ENCODE measurements around the gene TMPRSS13.

Gene TMPRSS13

DNA sequence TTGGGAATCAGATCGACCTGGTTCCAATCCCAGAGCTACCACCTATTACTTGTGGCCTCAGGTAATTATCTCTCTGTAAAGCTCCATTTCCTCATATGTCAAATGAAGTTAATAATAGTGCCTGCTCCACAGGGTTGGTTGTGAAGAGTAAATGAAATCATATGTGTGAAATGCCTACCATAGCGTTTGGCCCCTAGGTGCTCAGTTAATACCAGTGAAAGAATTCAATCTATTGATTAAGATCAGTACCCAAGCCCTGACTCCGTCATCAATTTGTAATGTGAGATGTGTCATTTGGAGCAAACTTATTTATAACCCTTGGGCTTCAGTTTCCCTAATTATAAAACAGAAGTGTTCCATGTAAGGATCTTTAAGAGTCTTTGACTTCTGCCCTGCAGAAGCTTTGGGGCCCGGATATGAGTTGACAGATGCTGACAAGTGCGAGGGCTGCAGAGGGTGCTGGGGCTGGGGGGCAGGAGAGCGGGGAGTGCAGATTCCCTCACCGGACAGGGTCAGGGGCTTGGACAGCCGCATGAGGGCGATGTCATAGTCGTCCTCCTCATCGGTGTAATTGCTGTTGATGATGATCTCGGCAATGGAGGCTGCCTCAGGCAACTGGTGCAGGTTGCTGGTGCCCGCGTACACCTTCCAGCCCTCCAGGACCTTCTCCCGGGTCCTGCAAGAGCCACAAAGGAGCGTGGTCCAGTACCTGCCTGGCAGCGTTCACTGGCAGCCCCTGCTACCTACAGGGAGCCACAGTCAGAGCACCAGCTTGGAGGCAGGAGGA lies 20.9 kb downstream of the TMPRSS13 start:
- no peak overlapping the region for H3K4me3 ChIP-seq (ENCODE audit: low read length)
- TF ChIP-seq ZNF274 (IDR thresholded peaks at IDR 0.05; ENCODE audit: low read depth, low read length) = no peak

DNA sequence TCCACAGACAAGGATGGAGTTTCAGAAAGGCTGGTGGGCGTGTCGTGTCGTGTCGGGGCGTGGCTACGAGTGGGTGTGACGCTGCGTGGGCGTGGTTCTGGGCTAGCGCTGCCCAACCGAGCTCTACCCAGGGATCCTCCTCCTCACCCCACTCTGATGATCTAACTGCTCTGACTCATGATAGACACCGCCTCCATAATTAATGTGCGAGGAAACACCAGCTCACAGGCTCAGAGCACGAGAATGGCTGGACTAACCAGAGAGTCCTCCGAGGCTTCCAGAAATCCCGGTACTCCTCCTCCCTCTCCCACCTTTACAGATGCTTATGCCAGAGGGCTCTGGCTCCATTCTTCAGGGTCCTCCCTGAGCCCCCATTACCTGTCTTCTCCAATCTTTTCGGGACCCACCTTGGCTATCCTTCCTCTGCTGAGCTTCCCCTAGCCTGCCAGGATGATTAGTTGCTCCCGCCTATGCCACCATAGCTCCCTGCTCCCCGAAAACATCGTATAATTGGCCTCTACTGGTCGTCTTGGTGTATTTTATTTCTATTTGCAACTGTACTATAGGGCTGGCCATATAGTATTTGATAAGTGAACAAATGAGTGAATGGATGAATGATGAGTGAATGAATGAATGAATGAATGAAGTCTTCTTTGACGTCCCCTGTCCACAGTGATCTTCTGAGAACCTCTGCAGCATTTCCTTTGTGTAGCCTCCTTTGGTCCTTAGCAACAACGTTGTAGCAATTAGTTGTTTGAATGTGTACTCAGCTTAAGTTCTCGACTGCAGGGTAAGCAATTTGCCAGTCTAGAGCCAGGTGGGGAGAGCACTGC lies 21.7 kb downstream of the TMPRSS13 start:
- no peak overlapping the region for H3K4me3 ChIP-seq (ENCODE audit: low read length)
- TF ChIP-seq ZNF274 (IDR thresholded peaks at IDR 0.05; ENCODE audit: low read depth, low read length) = no peak

DNA sequence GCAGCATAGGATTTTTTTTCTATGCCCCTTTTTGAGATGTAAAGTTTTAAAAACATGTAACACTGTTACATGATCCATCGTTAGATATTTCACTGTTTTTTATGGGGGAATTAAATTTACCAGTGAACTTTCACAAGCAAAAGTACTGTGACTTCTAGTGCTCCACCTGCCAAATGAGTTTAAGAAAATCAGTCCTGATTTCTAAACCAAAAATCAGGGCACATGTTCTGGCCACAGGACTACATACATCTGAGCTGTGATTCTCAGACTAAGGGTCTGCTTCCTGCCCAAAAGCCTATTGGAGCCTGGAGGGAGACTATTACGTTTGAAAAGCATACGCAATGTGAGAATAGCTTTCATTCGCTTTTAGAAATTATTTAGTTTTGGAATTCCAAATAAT lies 22.5 kb downstream of the TMPRSS13 start:
- no peak for TF ChIP-seq ZNF274 (IDR thresholded peaks at IDR 0.05; ENCODE audit: low read depth, low read length)
- no peak overlapping the region for H3K4me3 ChIP-seq (ENCODE audit: low read length)

DNA sequence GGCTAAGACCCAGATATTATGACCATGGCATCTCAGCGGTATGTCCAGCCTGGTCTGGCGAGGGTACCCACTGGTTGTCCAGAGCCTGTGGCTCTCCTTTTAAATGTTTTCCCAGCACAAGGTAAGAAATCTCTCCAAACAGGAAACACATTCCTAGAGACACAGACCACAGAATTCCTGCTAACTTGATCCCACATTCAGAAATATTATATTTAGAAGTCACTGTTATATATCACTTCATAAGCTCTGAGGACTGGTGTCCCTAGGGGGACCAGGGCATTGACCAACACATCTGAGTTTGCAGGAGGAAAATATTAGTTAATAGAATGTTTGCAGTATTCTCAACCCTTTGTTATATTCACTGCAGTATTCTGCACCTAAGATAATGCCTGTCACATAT lies 23.1 kb downstream of the TMPRSS13 start:
- H3K4me3 ChIP-seq (ENCODE audit: low read length) = no peak overlapping the region
- TF ChIP-seq ZNF274 (IDR thresholded peaks at IDR 0.05; ENCODE audit: low read depth, low read length) = no peak

DNA sequence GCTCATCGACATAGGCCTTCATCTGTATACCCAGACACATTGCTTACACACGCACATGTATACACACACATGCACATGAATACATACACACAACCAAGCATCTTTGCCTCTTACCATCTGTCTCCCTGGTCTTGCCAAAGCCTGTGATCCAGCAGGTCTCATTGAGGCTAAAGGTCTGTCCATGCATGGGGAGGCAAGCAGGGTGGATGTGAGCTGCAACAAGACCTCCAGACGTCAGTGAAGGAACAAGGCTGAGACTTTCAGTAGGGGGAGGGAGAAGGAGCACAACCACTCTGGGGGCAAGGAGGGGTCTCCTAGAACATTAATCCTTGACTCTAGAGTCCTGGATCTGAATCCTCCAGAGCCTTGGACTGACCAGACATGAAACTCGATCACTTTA lies 23.7 kb downstream of the TMPRSS13 start:
- H3K4me3 ChIP-seq (ENCODE audit: low read length) = no peak overlapping the region
- no peak for TF ChIP-seq ZNF274 (IDR thresholded peaks at IDR 0.05; ENCODE audit: low read depth, low read length)

DNA sequence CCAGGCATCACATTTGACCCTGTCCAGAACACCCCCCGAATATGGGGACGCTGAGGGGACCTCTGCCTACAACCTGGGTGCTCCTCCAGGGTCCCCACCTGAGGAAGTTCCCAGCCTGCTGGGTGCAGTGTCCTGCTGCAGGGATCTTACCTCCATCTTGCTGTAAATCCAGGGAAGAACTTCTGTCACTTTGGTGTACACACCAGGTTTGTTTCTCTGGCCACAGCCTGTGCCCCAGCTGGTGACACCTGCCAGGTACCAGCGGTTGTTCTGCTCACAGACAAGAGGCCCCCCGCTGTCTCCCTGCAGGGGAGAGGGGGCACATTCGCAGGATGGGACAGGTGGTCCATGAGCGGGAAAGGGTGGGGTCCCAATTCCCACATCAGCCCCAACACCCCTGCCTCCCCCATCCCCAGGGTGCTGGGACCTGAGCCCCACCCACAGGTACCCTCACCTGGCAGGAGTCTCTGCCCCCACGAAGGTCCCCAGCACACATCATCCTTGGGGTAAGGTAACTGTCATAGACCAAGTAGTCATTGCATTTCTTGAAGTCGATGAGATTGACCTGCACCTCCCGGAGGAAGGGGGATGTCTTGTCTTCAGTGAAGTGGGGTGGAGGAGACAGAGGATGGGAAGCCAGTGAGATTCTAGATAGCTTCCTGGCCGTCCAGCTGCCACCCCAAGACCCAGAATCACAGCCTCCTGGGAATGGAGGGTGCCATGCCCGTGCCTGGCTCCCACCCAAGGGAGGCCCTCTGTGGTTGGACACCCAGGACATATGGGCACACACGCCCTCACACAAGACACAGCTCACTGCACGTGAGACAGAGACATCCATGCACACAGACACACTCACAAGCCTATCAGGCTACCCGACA lies 25.5 kb downstream of the TMPRSS13 start:
- H3K4me3 ChIP-seq (ENCODE audit: low read length) = no peak overlapping the region
- TF ChIP-seq ZNF274 (IDR thresholded peaks at IDR 0.05; ENCODE audit: low read depth, low read length) = no peak

DNA sequence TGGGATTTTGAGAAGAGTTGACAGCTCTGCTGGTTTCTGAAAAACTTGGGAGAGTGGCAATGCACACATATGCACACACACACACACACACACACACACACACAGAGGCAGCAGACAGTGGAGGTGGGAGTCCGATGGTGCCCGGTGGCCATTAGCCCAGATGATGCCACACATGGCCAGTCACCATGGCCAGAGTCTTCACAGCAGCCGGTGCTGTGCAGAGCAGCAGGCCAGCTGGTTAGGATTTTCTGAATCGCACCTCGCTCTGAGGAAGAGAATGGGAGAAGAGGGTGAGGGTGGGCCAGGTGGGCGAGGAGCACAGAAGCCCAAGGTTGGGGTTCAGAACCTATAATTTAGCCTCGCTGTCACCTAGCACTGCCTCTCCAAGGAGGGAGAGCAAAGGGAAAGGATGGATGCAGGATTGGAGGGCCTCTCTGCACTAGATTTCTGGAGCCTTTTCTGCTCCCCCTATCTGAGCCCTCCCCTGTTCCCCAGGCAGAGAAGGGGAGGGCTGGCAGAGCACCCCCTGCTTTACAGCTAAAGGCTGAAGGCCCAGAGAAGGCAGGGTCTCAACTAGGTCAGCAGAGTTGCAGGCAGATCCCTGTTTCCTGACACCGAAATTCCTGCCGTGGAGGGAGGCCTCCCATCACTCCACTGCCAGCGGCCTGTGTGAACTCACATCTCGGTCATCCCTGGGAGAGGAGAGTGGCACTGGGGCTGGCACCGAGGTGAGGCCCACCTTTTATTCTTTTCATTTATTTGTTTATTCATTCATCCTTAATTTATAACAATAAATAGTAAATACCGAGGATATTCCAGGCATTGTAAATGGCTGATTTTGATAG lies 27.0 kb downstream of the TMPRSS13 start:
- TF ChIP-seq ZNF274 (IDR thresholded peaks at IDR 0.05; ENCODE audit: low read depth, low read length) = no peak
- no peak overlapping the region for H3K4me3 ChIP-seq (ENCODE audit: low read length)

DNA sequence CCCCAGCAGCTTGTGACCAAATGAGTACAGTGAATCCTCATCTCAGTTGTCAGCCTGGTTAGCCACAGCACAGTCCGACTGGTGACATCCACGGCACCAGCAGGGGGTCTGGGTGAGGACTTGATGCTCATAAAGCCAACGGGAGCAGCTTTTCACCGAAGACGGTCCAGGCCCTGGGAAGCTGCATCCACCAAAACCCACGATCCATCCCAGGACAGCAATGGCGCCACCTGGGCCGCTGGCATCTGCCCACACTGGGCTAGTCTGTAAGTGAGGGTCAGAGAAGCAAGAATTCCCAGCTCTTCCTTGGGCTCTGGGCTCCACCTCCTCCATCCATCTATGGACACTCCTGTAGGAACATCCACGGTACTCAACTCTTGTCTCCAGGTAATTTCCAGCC lies 27.6 kb downstream of the TMPRSS13 start:
- TF ChIP-seq ZNF274 (IDR thresholded peaks at IDR 0.05; ENCODE audit: low read depth, low read length) = no peak
- no peak overlapping the region for H3K4me3 ChIP-seq (ENCODE audit: low read length)

DNA sequence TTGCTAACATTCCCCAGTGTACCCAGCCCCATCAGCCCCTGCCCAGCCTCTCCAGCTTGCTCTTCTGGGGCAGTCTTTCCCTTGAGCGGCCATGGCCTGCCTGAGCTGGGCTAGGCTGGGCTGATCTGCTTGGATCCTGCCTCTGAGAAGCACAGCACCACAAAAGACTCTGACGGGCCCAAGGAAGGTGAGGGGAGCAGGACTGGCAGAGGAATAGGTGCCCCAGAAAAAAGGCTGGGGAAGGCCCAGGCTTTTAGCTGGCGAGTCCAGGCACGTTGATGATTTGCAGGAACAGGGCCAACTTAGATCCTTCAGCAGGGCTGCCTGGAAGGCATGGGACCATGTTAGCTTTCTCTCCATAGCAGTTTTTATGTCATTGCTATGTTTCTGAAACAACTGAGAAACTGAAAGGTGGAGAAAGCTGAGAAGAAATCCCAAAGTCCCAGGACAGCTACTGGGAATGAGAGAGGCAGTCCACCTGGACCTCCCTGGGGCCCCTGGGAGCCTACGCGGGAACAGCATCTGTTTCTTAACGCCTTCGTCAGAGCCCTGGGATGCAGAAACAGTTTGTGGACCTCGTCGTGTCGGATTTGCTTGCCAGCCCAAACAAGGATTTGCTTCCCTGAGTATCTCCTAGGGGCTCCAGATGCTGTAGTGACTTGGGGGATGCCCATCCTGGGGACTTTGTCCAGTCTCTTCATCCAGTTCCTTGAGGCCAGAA lies 28.3 kb downstream of the TMPRSS13 start:
- no peak for TF ChIP-seq ZNF274 (IDR thresholded peaks at IDR 0.05; ENCODE audit: low read depth, low read length)
- H3K4me3 ChIP-seq (ENCODE audit: low read length) = no peak overlapping the region

DNA sequence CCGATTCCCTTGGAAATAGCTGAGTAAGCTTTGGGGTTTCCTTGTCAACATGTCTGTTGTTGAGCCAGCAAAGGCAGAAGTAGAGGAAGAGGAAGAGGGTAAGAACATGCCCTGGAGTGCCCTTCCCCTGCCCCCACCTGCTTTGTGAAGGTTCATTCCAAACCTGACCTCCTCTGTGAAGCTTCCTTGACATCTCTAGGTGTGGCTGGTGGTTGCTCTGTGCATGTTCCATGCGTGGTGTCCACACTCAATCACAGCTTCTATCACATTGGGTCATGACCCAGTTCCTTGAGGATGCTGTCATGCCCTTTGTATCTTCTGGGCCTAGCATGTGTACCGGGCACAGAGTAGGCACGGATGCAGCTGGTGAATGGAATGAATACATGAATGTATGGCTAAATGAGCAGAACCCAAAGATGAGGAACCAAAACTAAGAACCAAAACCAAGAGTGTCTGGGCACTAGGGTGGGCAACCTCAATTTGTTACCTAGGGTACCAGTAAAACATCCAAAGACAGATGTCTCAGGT lies 29.0 kb downstream of the TMPRSS13 start:
- TF ChIP-seq ZNF274 (IDR thresholded peaks at IDR 0.05; ENCODE audit: low read depth, low read length) = no peak
- H3K4me3 ChIP-seq (ENCODE audit: low read length) = no peak overlapping the region

DNA sequence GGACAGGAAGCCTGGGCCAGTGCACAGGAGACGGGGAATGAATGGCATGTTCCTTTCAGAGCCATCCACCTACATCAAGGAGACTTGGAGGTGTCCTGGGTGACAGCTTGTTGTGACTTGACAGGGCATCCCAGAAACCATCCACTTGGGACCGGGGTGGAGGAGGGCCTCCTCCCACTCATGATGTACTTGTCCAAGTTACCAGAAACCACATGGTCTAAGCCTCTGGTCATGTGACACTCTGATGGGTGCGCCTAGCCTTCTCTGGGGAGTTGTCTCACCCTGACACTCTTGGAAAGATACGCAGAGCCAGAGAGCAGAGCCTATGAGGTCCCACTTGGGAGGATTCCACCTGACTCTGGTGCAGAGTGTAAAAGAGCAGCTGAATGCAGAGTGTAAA lies 31.1 kb downstream of the TMPRSS13 start:
- H3K4me3 ChIP-seq (ENCODE audit: low read length) = no peak overlapping the region
- TF ChIP-seq ZNF274 (IDR thresholded peaks at IDR 0.05; ENCODE audit: low read depth, low read length) = no peak

DNA sequence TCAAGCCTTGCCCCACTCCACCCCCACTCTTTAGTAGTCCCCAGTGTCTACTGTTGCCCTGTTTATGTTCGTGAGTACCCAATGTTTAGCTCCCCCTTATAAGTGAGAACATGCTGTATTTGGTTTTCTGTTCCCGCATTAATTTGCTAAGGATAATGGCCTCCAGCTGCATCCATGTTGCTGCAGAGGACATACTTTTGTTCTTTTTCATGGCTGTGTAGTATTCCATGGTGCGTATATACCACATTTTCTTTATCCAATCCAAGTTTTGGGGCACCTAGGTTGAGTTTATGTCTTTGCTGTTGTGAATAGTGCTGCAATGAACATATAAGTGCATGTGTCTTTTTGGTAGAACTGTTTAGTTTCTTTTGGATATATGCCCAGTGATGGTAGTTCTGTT lies 36.6 kb downstream of the TMPRSS13 start:
- H3K4me3 ChIP-seq (ENCODE audit: low read length) = no peak overlapping the region
- no peak for TF ChIP-seq ZNF274 (IDR thresholded peaks at IDR 0.05; ENCODE audit: low read depth, low read length)

DNA sequence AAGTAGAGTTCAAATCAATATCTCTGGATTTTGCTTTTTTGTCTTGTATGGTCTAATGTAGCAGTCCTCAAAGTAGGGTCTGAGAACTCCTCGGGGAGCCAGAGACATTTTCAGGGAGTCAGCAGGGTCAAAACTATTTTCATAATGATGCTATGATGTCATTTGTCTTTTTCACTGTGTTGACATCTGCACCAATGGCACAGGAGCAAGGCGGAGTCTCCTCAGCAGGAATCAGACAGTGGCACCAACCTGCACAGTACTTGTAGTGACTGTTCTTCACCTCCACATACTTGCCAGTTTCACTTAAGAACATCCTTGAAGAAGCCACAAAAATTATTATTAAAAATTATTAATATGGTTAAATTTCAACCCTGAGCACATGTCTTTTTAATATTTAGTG lies 37.8 kb downstream of the TMPRSS13 start:
- no peak overlapping the region for H3K4me3 ChIP-seq (ENCODE audit: low read length)
- no peak for TF ChIP-seq ZNF274 (IDR thresholded peaks at IDR 0.05; ENCODE audit: low read depth, low read length)

Data from GM08714 (cell line).